ENCODE data around the gene DDX3X. TPM values are rescaled to one million over a fixed set of nuclear protein-coding genes. Genes with fewer than 3 reads are reported as not detected.
"Not testable (repeated sequence)": the region's sequence is repeated elsewhere in the genome, so short reads cannot be mapped to it uniquely, and the experiment has no call there.

DDX3X gene
- total RNA-seq, 1 donor from 2014 or later, result 254 TPM

GRCh38 chrX:41329101-41329500, 4.9 kb upstream of the DDX3X start:
- no peak for DNase-seq (ENCODE audit: low spot score)

DNA sequence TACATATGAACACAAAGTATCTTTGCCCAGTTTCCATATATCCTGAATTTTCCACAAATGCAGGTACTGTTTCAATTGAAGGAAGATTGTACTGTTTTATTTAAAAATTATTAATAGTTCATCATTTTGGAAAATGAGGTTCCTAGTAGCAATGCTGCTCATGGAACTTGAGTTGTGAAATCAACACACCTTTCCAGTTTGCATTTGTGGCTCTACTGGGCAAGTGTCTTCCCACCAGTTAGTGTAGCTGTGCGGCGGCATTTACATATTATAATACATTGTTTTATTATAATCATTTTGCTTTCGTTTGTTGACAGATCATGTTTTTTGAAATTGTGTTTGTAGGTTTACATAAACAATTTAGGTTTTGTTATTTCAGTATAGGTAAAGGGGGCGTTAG, 2.0 kb upstream of the DDX3X start:
- DNase-seq (ENCODE audit: low spot score), result no peak

GRCh38 chrX:41332408-41333002, 1.5 kb upstream of the DDX3X start:
- no peak for DNase-seq (ENCODE audit: low spot score)

DNA sequence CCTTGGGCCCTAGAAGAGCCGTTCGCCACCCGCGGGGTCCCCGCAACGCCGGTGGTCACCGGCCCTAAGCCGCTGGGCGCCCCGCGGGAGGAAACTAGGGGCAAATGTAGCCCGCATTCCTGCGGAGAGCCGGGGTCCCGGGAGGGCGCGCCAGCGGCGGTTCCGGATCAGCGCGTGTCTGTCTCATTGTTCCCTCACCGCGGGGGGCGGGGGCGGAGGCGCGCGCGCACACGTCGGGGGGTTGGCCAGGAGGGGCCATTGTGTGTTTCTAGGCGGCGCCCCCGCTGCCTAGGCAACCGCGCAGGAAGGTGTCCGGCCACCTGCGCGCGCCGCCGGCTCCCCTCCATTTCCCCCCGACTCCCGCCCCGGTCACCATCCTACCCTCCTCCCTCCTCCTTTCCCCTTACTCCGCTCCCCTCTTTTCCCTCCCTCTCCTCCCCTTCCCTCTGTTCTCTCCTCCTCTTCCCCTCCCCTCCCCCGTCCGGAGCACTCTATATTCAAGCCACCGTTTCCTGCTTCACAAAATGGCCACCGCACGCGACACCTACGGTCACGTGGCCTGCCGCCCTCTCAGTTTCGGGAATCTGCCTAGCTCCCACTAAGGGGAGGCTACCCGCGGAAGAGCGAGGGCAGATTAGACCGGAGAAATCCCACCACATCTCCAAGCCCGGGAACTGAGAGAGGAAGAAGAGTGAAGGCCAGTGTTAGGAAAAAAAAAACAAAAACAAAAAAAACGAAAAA, 789 bp upstream of the DDX3X start:
- DNase-seq (ENCODE audit: low spot score), result peak; percentile 90

DNA sequence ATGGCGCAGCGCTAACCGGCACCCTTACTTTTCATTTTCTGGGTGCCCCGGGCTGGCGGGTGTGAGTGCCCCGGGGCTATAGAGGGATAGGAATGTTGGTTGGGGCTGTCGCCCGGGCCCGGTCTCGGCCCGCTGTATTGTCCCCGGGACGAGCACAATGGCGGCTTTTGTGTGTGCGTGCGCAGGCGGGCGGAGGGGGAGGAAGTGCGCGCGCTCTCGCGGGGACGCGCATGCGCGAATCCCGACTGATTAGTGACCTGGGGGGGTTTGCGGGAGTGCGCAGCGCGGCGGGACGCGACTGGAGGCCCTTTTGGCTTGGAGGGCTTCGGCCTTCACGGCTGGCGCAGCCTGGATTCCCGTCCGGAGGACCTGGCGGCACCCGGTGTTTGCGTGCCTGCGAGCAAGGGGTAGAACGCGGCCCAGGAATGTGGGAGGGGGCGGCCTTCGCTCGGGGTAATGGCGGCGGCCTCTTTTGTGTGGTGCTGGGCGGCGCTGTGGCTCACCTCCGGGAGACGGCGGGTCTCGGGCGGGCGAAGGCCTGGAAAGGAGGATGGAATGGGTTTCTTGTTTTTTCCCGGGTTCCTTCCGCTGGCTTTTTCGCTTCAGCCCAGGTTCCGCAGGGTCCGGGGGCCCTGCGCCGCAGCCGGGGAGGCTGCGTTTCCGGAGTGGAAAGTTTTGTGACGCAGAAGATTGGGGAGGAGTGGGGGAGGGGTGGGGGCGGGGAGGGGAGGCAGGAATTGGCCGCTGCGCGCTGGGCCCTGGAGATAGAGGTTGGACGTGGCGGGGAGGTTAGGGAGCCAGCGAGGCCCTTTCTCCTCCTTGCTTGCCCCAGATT, 618 bp downstream of the DDX3X start:
- peak; percentile 94 for DNase-seq (ENCODE audit: low spot score)

DNA sequence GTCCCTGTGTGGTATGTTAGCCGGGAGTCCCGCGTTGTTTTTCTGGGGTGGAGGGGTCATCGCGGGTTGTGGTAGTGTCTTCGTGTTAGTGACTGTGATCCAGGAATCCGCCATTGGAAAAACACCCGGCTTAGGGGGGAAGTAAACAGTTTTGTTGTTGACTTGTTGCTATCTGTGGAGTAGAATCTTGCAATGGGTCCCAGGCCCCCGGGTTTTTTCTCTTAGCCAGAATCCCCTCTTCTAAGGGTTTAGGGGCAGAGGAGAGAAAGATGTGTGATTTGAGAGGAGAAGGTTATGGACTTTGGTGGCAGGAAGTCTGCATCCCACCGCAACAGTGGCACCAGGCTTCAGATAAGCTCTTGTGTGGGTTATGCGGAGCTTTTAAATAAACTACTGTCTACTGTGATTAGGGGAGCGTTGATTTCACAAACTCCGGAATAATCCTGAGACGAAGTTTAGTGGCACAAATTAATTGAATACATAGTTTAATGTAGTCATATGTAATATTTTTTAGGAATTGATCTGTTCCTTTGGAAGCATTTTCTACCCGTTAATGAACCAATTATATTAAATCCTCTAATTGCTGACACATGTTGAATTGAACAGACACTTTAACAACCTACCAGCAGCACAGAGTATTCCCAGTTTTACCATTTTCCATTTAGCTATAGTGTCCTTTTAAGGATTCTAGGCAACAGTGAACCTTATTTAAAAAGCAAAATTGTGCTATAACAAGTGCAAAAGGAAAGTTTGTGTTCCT, 1.4 kb downstream of the DDX3X start:
- no peak for DNase-seq (ENCODE audit: low spot score)

GRCh38 chrX:41335958-41336331, 2.0 kb downstream of the DDX3X start:
- DNase-seq (ENCODE audit: low spot score), result no peak

GRCh38 chrX:41336447-41336846, 2.5 kb downstream of the DDX3X start:
- no peak for DNase-seq (ENCODE audit: low spot score)

GRCh38 chrX:41337140-41337539, 3.2 kb downstream of the DDX3X start:
- DNase-seq (ENCODE audit: low spot score), result no peak

DNA sequence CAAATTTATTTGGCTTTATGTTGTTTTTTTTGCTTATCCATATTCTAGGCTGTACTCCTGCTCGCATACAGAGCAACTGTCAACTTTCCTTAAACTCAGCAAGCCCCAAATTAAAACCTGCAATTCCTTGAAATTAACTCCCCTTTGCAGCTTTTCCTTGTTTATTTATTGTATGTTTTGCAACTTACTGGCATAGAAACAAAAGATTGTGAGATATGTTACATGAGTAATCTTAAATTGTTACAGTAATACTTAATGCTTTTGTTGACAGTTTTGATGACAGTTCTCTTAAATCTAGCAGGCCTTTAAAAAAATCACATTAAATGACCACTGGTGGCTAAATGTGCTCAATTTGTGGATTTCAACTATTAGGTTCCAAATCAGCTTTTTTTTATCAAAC, 4.5 kb downstream of the DDX3X start:
- DNase-seq (ENCODE audit: low spot score), result no peak

DNA sequence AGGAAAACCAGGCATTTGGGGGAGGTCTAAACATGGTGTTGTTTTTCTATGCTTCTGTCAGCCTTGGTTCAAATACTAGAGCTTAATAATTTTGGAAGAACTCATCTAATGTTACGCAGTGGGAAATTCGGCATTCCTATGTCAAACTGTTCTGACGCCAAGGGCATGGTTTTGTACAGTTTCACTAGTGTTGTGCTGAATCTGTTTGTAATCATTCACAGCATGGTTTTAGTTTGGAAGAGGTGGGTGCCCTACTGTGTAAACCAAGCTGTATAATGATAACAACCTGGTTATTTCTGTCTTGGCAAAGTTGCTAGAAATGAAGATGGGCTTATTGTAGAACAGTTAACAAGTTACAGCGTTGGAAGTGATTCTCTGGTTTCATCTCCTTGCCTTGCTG, 5.2 kb downstream of the DDX3X start:
- no peak for DNase-seq (ENCODE audit: low spot score)

- DNase-seq (ENCODE audit: low spot score), result no peak
These were observed 10.1 kb downstream of the DDX3X start for GRCh38 chrX:41344053-41344452.

GRCh38 chrX:41347186-41347585, 13.2 kb downstream of the DDX3X start:
- no peak for DNase-seq (ENCODE audit: low spot score)

DNA sequence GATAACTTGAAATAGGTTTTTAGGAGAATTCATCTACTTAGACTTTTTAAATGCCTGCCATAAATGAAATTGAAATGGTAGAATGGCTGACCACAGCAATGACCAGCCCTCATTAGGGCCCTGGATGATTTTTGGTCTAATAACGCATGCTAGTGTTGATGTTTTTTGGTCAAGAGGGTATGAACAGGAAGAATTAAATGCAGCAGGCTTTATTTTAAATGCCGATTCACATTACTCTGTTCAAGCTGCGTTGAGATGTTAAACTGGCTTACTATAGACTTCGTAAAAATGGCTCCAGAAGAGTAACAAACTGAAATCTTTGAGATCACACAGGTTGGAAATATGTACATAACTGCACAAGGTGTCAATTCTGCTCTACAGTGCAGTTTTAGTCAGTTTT, 14.6 kb downstream of the DDX3X start:
- DNase-seq (ENCODE audit: low spot score), result no peak

DNA sequence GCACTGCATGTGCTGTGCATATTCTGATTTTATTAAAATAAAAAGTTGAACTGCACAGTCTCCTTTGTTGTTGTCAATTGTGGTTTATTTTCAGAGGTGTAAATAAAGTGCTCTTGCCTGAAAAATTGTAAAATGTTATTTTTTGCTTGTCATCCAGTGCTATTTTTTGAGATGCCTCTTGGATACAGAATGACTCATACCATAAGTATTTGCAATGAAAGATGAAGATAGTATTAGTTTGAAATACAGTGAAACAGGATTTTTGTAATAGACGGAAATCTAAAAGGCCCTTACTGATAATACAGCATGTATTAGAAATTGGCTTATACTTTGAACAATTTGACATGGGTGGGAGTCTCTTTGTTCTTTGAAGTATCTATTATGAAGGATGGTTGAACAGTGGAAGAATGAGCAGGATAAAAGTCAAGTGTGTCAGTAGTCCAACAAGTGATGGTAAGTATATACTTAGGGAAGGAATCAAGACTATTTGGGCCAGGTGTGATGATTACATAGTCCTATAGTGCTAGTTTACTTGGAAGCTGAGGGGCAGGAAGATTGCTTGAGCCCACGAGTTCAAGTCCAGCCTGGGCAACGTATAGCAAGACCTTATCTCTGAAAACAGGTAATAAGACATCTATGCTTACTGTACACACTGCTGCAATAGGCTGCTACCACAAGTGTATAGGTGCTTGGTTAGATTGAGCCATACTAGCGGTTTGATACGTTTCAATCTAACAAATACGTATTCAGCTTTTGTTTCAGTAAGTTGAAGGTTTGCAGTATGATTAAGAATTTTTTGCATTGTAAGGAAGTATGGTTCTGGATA, 16.4 kb downstream of the DDX3X start:
- DNase-seq (ENCODE audit: low spot score), result no peak

GRCh38 chrX:41350976-41351569, 17.1 kb downstream of the DDX3X start:
- no peak for DNase-seq (ENCODE audit: low spot score)

- no peak for DNase-seq (ENCODE audit: low spot score)
These were observed 18.0 kb downstream of the DDX3X start for GRCh38 chrX:41351923-41352322.

GRCh38 chrX:41352329-41352838, 18.4 kb downstream of the DDX3X start:
- DNase-seq (ENCODE audit: low spot score), result no peak

- DNase-seq (ENCODE audit: low spot score), result no peak
These were observed 20.0 kb downstream of the DDX3X start for GRCh38 chrX:41353985-41354384.

DNA sequence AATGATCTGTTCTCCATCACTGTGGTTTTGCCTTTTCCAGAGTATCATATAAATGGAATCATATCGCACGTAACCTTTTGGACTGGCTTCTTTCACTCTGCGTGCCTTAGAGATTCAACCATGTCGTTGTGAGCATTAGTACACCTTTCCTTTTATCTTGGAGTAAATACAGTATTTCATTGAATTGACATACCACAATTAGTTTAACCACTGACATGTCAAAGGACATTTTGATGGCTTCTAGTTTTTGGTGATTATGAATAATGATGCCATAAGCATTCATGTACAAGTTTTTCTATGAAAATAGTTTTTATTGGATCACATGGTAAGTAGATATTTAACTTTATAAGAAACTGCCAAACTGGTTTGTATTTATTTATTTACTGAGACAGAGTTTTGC, 35.2 kb downstream of the DDX3X start:
- DNase-seq (ENCODE audit: low spot score), result no peak

- DNase-seq (ENCODE audit: low spot score), result not testable (repeated sequence)
These were observed 37.6 kb downstream of the DDX3X start for GRCh38 chrX:41371575-41371974.

Data from mucosa of gallbladder (tissue), 1 donor.